Epithelial cell of alveolus of lung (primary cell): ENCODE data around the gene TBX2. TPM values are rescaled to one million over a fixed set of nuclear protein-coding genes. Genes with fewer than 3 reads are reported as not detected.

ENCODE experiments used
- total RNA-seq: library from RNA; depleted of rRNA; stranded (reverse); fragments of >200 nt; gene quantifications from 2 replicates; pipeline ENCODE4 v1.2.1, GENCODE V29; 2015

Gene TBX2
- 38.9 and 324 TPM in 2 replicates for total RNA-seq

GRCh38 chr17:61399131-61400065, at the start of gene TBX2:
TBX2 (plus strand) TSS chr17:61399843; CDS start chr17:61400177, 334 bp downstream.

GRCh38 chr17:61452301-61453290, 53.0 kb downstream of the TBX2 start, which contains the start of gene TBX4:
TBX4 (plus strand) TSS chr17:61452422; CDS start chr17:61456491, 4,069 bp downstream.

Other genes with a start within 250 kb of the TBX2 start
- gene TBX4, start 52.6 kb downstream of the TBX2 start, total RNA-seq, result 2.7 and 67.6 TPM in 2 replicates
- gene NACA2, start 191.4 kb downstream of the TBX2 start, total RNA-seq, result not detected in 2 replicates